Measurements from ENCODE around the gene MT1M.
"Not testable (repeated sequence)": the region's sequence is repeated elsewhere in the genome, so short reads cannot be mapped to it uniquely, and the experiment has no call there.

Gene MT1M

GRCh38 chr16:56608043-56608875, 24.2 kb upstream of the MT1M start, which contains the start of gene MT2A:
Gene MT2A, plus strand, starts transcription at chr16:56608584. Its CDS starts 72 bp downstream, at chr16:56608656.
- DNase-seq (ENCODE audit: low read depth in 2 of 3, low spot score in 1 of 3): peak; percentile 80 to 92 (median 84)

- no peak for DNase-seq (ENCODE audit: low read depth in 2 of 3, low spot score in 1 of 3)
Measured at GRCh38 chr16:56608876-56609462, 23.5 kb upstream of the MT1M start.

GRCh38 chr16:56609463-56609921, 23.0 kb upstream of the MT1M start:
- DNase-seq (ENCODE audit: low read depth in 2 of 3, low spot score in 1 of 3): peak; percentile 60 to 71 (median 71)

- peak; percentile 63 to 77 (median 73) for DNase-seq (ENCODE audit: low read depth in 2 of 3, low spot score in 1 of 3)
Measured at GRCh38 chr16:56610017-56610608, 22.3 kb upstream of the MT1M start.

- no peak for DNase-seq (ENCODE audit: low read depth in 2 of 3, low spot score in 1 of 3)
Measured at GRCh38 chr16:56610609-56611111, 21.8 kb upstream of the MT1M start.

- no peak for DNase-seq (ENCODE audit: low read depth in 2 of 3, low spot score in 1 of 3)
Measured at GRCh38 chr16:56611281-56611833, 21.1 kb upstream of the MT1M start.

- DNase-seq (ENCODE audit: low read depth in 2 of 3, low spot score in 1 of 3): no peak
Measured at GRCh38 chr16:56613706-56614105, 18.8 kb upstream of the MT1M start.

GRCh38 chr16:56614549-56614991, 17.9 kb upstream of the MT1M start:
- no peak for DNase-seq (ENCODE audit: low read depth in 2 of 3, low spot score in 1 of 3)

- no peak for DNase-seq (ENCODE audit: low read depth in 2 of 3, low spot score in 1 of 3)
Measured at GRCh38 chr16:56615353-56615752, 17.1 kb upstream of the MT1M start.

GRCh38 chr16:56616608-56617211, 15.7 kb upstream of the MT1M start:
- DNase-seq (ENCODE audit: low read depth in 2 of 3, low spot score in 1 of 3): no peak

- DNase-seq (ENCODE audit: low read depth in 2 of 3, low spot score in 1 of 3): peak in 1 of 3 donors; percentile 52
Measured at GRCh38 chr16:56617212-56618085, 15.0 kb upstream of the MT1M start.

GRCh38 chr16:56618138-56618537, 14.3 kb upstream of the MT1M start:
- DNase-seq (ENCODE audit: low read depth in 2 of 3, low spot score in 1 of 3): no peak

- no peak for DNase-seq (ENCODE audit: low read depth in 2 of 3, low spot score in 1 of 3)
Measured at GRCh38 chr16:56620339-56620897, 12.0 kb upstream of the MT1M start.

GRCh38 chr16:56621665-56622445, 10.6 kb upstream of the MT1M start:
- DNase-seq (ENCODE audit: low read depth in 2 of 3, low spot score in 1 of 3): not testable (repeated sequence)

- DNase-seq (ENCODE audit: low read depth in 2 of 3, low spot score in 1 of 3): not testable (repeated sequence)
Measured at GRCh38 chr16:56623184-56623583, 9.3 kb upstream of the MT1M start.

- DNase-seq (ENCODE audit: low read depth in 2 of 3, low spot score in 1 of 3): no peak
Measured at GRCh38 chr16:56623637-56624036, 8.8 kb upstream of the MT1M start.

- peak in 2 of 3 donors; percentile 58 to 62 for DNase-seq (ENCODE audit: low read depth in 2 of 3, low spot score in 1 of 3)
Measured at GRCh38 chr16:56625140-56625942, 7.1 kb upstream of the MT1M start, which contains the start of gene MT1E. Gene MT1E, plus strand, starts transcription at chr16:56625781. Its CDS starts 71 bp downstream, at chr16:56625852.

Data from stimulated activated CD4-positive, alpha-beta T cell treated with anti-CD3 and anti-CD28 coated beads, Interleukin-12 subunit alpha, Interleukin-12 subunit beta, amount 100 ng/mL, for 48 hours (primary cell).